Fibroblast of lung (primary cell): ENCODE measurements around the gene ATXN1L. TPM values are rescaled to one million over a fixed set of nuclear protein-coding genes. Genes with fewer than 3 reads are reported as not detected.

Experiments used
- DNase-seq, 2 donors: peaks; one replicate each; pipeline versions ENCODE4 v3.0.0 to v3.0.0-alpha.2; 2010; ENCODE audit warnings: low read depth in 2 of 2
- H2AFZ ChIP-seq: 2 replicates; pipeline ENCODE4 v1.5.1; 2012; ENCODE audit warnings: low read length, control low read depth, inconsistent platforms
- H3K27ac ChIP-seq: 2 replicates; pipeline ENCODE4 v1.5.1; 2011; ENCODE audit warnings: low read length, control low read depth; ENCODE audit not compliant: insufficient read depth
- H3K27me3 ChIP-seq: 2 replicates; pipeline ENCODE4 v1.5.1; 2011; ENCODE audit warnings: mild to moderate bottlenecking, low read length; ENCODE audit not compliant: control insufficient read depth, insufficient read depth
- H3K36me3 ChIP-seq: 2 replicates; pipeline ENCODE4 v1.5.1; 2011; ENCODE audit warnings: low read length; ENCODE audit not compliant: control insufficient read depth, insufficient read depth
- H3K4me1 ChIP-seq: 2 replicates; pipeline ENCODE4 v1.5.1; 2011; ENCODE audit warnings: low read length; ENCODE audit not compliant: control insufficient read depth, insufficient read depth; ENCODE audit errors: extremely low read depth
- H3K4me2 ChIP-seq: 2 replicates; pipeline ENCODE4 v1.5.1; 2011; ENCODE audit warnings: low read length, control low read depth; ENCODE audit not compliant: insufficient read depth; ENCODE audit errors: extremely low read depth
- H3K4me3 ChIP-seq, 4 experiments: fragments of 200-600 bp in 1 of 4; sonication (generic) in 1 of 4; replicated peaks in 1 of 4; 2 replicates each; pipeline ENCODE4 v1.5.1; 2011 to 2016; ENCODE audit warnings: low read length in 4 of 4, low read depth in 3 of 4, mild to moderate bottlenecking in 3 of 4, control low read depth in 2 of 4, inconsistent platforms in 1 of 4, mixed read lengths in 1 of 4; ENCODE audit not compliant: insufficient read depth in 1 of 4; ENCODE audit errors: control extremely low read depth in 1 of 4
- H3K79me2 ChIP-seq: 2 replicates; pipeline ENCODE4 v1.5.1; 2012; ENCODE audit warnings: mild to moderate bottlenecking, low read length, inconsistent platforms; ENCODE audit not compliant: control insufficient read depth, insufficient read depth
- H3K9ac ChIP-seq: 2 replicates; pipeline ENCODE4 v1.5.1; 2011; ENCODE audit warnings: mild to moderate bottlenecking, low read length, control low read depth; ENCODE audit not compliant: insufficient read depth
- H3K9me3 ChIP-seq: 2 replicates; pipeline ENCODE4 v1.5.1; 2012; ENCODE audit warnings: low read depth, low read length; ENCODE audit not compliant: control insufficient read depth, insufficient read depth
- H4K20me1 ChIP-seq: 2 replicates; pipeline ENCODE4 v1.5.1; 2011; ENCODE audit warnings: low read length; ENCODE audit not compliant: control insufficient read depth, insufficient read depth; ENCODE audit errors: extremely low read depth
- EZH2 ChIP-seq: IDR thresholded peaks from 2 replicates; pipeline ENCODE4 v1.5.1; 2012; ENCODE audit warnings: low read length, control low read depth, mild to moderate bottlenecking; ENCODE audit errors: missing control alignments
- polyA plus RNA-seq, 2 donors: library from polyadenylated mRNA; depleted of rRNA in 1 of 2; stranded (reverse) in 1 of 2; unstranded in 1 of 2; fragments of >200 nt; gene quantifications; 2 replicates each; pipeline ENCODE4 v1.2.1, GENCODE V29; 2011 to 2012; ENCODE audit warnings: missing spikeins in 1 of 2
- total RNA-seq: library from RNA; depleted of rRNA; stranded (reverse); fragments of >200 nt; gene quantifications from 2 replicates; pipeline ENCODE4 v1.2.1, GENCODE V29; 2014
- TF ChIP-seq, protein P1 (sequence below), 2 donors: IDR thresholded peaks in 1 of 2; conservative IDR thresholded peaks in 1 of 2; 1 replicate in 1 of 2; 2 replicates in 1 of 2; pipeline ENCODE4 v1.5.1; 2011 to 2012; ENCODE audit warnings: low read length in 2 of 2, control low read depth in 1 of 2, inconsistent platforms in 1 of 2, low read depth in 1 of 2, mild to moderate bottlenecking in 1 of 2

ATXN1L gene
- total and polyA plus RNA-seq, 2 donors (not counting 1 experiment from before 2014, with no cell fraction given), result 11.5 to 13.2 TPM

DNA sequence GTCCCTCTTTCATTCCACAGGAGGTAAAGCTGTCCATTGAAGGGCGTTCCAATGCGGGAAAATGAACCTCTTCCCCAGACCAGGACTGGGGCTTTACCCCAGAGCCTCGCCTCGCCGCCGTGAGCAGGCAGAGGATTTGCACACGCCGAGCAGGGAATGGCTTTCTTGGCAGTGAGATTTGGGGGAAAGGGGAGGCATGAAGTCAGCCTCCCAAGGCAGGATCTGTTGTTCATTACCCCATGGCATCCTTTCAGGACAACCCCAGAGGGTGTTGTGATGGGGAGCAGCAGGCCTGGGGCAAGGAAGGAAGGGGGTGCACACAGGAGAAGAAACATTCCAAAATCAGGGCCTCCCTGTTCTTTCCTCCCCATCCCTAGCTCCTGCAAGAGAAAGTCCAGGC, 6.0 kb downstream of the ATXN1L start:
- Histone ChIP-seq H3K36me3 (peaks cover 17% of the 10 kb centered on the region), H3K27ac (no peak overlapping the region), H3K79me2 (peaks cover 15% of the 10 kb centered on the region), H3K27me3 (no peaks in the 10 kb centered on the region), H2AFZ (no peak overlapping the region), H3K4me2 (no peak overlapping the region), H3K4me1 (peaks cover 4% of the 10 kb centered on the region), H4K20me1 (no peaks in the 10 kb centered on the region), H3K9me3 (no peaks in the 10 kb centered on the region), H3K9ac (no peak overlapping the region), H3K4me3 (no peak overlapping the region)
- TF ChIP-seq, protein P1, sequence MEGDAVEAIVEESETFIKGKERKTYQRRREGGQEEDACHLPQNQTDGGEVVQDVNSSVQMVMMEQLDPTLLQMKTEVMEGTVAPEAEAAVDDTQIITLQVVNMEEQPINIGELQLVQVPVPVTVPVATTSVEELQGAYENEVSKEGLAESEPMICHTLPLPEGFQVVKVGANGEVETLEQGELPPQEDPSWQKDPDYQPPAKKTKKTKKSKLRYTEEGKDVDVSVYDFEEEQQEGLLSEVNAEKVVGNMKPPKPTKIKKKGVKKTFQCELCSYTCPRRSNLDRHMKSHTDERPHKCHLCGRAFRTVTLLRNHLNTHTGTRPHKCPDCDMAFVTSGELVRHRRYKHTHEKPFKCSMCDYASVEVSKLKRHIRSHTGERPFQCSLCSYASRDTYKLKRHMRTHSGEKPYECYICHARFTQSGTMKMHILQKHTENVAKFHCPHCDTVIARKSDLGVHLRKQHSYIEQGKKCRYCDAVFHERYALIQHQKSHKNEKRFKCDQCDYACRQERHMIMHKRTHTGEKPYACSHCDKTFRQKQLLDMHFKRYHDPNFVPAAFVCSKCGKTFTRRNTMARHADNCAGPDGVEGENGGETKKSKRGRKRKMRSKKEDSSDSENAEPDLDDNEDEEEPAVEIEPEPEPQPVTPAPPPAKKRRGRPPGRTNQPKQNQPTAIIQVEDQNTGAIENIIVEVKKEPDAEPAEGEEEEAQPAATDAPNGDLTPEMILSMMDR (conservative IDR thresholded peaks at IDR 0.05 in 1 of 2, IDR thresholded peaks at IDR 0.05 in 1 of 2; ENCODE audit: low read depth in 1 of 2, low read length in 2 of 2), result no peak
- TF ChIP-seq EZH2, result no peak
- no peak for DNase-seq

DNA sequence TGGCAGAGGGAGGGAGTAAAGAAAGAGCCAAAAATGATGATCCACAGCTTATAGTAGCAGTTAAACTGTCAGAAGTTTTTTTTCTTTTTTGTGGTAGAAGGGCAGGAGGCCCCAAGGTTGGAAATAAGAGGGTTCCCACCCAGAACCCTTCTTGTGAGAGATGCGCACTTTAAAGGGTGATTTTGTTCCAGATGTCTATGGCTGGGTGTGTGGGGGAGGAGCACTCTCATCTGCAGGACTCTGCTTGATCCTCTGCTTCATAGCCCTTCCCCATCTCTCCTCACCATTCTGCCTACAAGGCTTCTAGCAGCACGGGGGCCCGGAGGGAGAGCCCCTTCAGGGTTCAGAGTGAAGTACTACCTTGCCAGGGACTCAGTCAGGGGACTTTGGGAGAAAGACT, 6.4 kb downstream of the ATXN1L start:
- peaks cover under 1% of the 10 kb centered on the region for H3K4me1 ChIP-seq
- TF ChIP-seq, protein P1 (conservative IDR thresholded peaks at IDR 0.05 in 1 of 2, IDR thresholded peaks at IDR 0.05 in 1 of 2; ENCODE audit: low read depth in 1 of 2, low read length in 2 of 2), result no peak
- TF ChIP-seq EZH2, result no peak
- H3K36me3 ChIP-seq, result peaks cover 17% of the 10 kb centered on the region
- DNase-seq, result no peak
- H3K79me2 ChIP-seq, result peaks cover 11% of the 10 kb centered on the region
- H3K27me3 ChIP-seq, result no peaks in the 10 kb centered on the region
- no peak overlapping the region for H3K9ac ChIP-seq
- no peak overlapping the region for H3K4me2 ChIP-seq
- no peak overlapping the region for H3K4me3 ChIP-seq
- no peak overlapping the region for H2AFZ ChIP-seq
- H3K27ac ChIP-seq, result no peak overlapping the region
- H3K9me3 ChIP-seq, result no peaks in the 10 kb centered on the region
- no peaks in the 10 kb centered on the region for H4K20me1 ChIP-seq

GRCh38 chr16:71852561-71852960, 6.8 kb downstream of the ATXN1L start:
- no peak overlapping the region for H3K4me3 ChIP-seq
- no peak overlapping the region for H3K4me2 ChIP-seq
- no peak overlapping the region for H3K27ac ChIP-seq
- H3K36me3 ChIP-seq, result peaks cover 17% of the 10 kb centered on the region
- H3K9ac ChIP-seq, result no peak overlapping the region
- no peaks in the 10 kb centered on the region for H3K27me3 ChIP-seq
- no peaks in the 10 kb centered on the region for H3K9me3 ChIP-seq
- peaks cover 6% of the 10 kb centered on the region for H3K79me2 ChIP-seq
- DNase-seq, result no peak
- H4K20me1 ChIP-seq, result no peaks in the 10 kb centered on the region
- TF ChIP-seq, protein P1 (conservative IDR thresholded peaks at IDR 0.05 in 1 of 2, IDR thresholded peaks at IDR 0.05 in 1 of 2; ENCODE audit: low read depth in 1 of 2, low read length in 2 of 2), result no peak
- TF ChIP-seq EZH2, result no peak
- H3K4me1 ChIP-seq, result no peaks in the 10 kb centered on the region
- no peak overlapping the region for H2AFZ ChIP-seq
